Glomerular endothelial cell (primary cell): Measurements from ENCODE around the gene TM9SF1. TPM values are rescaled to one million over a fixed set of nuclear protein-coding genes. Genes with fewer than 3 reads are reported as not detected.

Experiments used
- DNase-seq: peaks from one replicate; pipeline ENCODE4 v3.0.0-alpha.2; 2011; ENCODE audit warnings: low read depth, low spot score; ENCODE audit errors: extremely low read depth
- total RNA-seq: library from RNA; depleted of rRNA; stranded (reverse); fragments of >200 nt; gene quantifications from 2 replicates; pipeline ENCODE4 v1.2.3, GENCODE V29; 2015

The TM9SF1 gene
- total RNA-seq, 1 donor from 2014 or later = 77.2 TPM

DNA sequence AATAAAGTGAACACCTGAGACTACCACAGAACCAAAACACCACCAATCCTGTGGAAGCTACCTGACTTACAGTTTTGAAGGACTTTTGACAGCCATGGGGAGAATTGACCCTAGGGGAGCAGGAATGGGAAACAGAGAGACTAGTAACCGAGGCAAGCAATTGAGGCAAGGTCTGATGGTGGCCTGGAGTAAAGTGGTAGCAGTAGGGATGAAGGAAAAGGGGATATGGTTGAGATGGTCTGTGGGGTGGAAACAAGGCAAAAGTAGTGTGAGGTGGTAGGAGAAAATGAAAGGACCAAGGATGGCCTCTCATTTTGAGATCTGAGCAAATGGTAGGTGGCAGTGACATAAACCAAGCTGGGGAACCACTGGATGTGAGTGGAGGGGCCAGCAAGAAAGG lies 38.4 kb downstream of the TM9SF1 start:
- no peak for DNase-seq

DNA sequence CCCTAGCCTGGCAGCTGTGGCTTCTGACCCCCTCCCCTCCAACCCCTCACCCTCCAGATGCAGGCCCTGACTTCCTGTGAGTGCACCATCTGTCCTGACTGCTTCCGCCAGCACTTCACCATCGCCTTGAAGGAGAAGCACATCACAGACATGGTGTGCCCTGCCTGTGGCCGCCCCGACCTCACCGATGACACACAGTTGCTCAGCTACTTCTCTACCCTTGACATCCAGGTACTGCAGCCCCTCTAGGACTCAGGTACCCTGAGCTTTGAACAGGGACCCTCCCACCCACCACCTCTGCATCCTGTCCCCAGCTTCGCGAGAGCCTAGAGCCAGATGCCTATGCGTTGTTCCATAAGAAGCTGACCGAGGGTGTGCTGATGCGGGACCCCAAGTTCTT lies 40.1 kb downstream of the TM9SF1 start:
- no peak for DNase-seq

DNA sequence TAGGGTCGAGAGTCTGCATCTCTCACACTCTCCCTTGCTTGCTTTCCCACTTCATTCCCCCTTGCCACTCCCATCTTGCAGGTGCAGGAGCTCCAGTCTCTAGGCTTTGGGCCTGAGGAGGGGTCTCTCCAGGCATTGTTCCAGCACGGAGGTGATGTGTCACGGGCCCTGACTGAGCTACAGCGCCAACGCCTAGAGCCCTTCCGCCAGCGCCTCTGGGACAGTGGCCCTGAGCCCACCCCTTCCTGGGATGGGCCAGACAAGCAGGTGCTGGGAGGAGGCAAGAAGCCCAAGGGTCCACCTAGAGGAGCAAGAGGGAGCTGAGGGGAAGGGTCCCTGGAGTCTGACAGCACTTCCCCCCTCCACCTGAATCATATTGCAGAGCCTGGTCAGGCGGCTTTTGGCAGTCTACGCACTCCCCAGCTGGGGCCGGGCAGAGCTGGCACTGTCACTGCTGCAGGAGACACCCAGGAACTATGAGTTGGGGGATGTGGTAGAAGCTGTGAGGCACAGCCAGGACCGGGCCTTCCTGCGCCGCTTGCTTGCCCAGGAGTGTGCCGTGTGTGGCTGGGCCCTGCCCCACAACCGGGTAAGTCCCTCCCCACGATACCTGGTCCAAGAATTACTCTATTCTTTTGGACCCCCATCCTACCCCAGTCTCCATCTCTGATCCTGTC lies 43.7 kb downstream of the TM9SF1 start:
- DNase-seq = no peak

DNA sequence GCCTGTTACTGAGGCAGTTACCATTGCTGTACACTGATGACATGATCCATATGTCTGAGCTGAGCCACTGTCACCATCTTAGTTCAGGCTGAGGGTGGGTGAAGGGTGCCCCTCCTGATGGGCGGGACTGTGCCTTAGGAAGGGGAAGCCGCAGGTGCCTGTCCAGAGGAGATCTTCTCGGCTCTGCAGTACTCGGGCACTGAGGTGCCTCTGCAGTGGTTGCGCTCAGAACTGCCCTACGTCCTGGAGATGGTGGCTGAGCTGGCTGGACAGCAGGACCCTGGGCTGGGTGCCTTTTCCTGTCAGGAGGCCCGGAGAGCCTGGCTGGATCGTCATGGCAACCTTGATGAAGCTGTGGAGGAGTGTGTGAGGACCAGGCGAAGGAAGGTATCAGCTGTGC lies 44.2 kb downstream of the TM9SF1 start:
- DNase-seq = no peak

DNA sequence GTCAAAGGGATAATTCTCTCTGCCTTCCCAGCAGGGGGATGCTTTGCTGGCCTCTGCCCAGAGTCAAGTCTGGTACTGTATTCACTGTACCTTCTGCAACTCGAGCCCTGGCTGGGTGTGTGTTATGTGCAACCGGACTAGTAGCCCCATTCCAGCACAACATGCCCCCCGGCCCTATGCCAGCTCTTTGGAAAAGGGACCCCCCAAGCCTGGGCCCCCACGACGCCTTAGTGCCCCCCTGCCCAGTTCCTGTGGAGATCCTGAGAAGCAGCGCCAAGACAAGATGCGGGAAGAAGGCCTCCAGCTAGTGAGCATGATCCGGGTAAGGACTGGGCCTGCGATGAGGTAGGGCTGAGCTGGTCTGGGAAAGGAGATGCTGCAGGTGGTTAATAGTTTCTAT lies 44.7 kb downstream of the TM9SF1 start:
- no peak for DNase-seq

DNA sequence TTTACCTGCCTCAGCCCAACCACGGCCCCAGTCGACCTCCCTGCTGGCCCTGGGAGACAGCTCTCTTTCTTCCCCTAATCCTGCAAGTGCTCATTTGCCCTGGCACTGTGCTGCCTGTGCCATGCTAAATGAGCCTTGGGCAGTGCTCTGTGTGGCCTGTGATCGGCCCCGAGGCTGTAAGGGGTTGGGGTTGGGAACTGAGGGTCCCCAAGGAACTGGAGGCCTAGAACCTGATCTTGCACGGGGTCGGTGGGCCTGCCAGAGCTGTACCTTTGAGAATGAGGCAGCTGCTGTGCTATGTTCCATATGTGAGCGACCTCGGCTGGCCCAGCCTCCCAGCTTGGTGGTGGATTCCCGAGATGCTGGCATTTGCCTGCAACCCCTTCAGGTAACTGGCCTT lies 45.2 kb downstream of the TM9SF1 start:
- no peak for DNase-seq

DNA sequence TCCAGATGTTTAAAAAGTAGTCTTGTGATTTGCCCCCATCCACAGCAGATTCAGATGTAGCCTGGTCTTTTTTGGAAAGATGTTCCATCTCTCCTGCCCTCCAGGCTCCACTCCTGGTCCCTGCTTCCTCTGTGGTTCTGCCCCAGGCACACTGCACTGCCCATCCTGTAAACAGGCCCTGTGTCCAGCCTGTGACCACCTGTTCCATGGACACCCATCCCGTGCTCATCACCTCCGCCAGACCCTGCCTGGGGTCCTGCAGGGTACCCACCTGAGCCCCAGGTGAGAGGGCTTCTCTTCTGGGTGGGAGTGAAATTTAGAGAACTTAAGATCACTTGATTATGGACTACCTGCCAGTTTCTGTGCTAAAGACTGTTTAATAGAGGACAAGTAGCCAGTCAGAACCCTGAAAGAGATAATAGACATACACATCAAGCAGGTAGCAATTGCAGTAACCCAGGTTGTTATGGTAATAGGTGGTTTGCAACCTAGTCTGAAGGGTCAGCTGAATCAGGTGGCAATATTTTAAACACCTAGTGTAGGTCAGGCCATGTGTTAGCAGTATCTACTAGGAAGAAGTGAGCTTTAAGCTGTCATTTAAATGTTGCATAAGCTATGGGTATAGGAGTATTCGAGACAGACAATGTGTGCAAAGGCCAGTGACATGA lies 45.8 kb downstream of the TM9SF1 start:
- DNase-seq = no peak

DNA sequence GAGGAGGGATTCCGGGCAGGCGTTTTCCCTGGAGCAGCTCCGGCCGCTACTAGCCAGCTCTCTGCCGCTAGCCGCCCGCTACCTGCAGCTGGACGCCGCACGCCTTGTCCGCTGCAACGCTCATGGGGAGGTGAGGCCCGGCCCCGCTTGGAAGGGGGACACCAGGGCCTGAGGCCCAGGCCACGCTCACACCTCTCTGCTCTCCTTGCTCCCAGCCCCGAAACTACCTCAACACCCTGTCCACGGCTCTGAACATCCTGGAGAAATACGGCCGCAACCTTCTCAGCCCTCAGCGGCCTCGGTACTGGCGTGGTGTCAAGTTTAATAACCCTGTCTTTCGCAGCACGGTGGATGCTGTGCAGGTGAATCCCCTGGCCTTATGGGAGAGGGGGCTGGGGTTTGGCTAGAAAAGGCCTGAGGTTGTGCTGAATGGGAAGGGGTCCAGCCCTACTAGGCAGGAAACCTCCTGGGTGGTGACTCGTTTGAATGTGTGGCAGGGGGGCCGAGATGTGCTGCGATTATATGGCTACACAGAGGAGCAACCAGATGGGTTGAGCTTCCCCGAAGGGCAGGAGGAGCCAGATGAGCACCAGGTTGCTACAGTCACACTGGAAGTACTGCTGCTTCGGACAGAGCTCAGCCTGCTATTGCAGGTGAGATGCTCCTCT lies 47.3 kb downstream of the TM9SF1 start:
- no peak for DNase-seq

DNA sequence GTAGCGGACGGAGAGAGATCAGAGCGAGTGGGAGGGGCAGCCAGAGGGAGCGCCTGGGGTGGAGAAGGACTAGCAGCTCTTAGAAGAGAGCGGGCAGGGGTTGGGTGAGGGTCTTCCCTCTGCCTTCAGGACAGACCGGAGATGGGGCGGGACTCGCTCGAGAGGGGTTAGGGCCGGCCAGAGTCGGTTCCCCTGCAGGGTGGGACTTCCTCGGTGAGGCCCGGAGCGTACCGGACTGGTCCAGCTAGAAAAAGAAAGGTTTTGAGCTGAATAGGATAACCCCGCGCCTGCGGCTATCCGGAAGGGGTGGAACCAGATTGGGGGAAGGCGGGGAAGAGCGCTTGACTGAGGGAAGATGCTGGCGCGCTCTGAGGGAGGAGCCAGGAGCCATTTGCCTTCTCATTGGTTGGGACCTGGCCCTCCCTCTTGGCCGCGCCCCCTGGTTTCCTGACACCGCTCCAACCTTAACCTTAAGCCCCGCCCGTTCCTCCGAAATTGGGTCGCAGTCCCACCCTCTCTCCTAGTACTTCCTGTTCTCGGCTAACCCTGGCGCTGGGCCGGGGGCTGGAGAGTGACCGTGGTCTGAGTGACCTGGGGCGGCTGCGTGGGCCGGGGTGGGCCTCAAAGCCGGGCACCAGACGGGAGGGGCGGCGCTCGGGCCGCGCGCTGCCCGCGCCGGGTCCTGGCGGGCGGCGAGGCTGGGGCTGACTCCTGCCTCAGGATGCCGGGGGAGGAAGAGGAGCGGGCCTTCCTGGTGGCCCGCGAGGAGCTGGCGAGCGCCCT lies 48.1 kb downstream of the TM9SF1 start, which contains the start of gene RNF31:
Gene RNF31 (plus strand): TSS at position 521 of the 783 bp plus-strand sequence. CDS start 201 bp downstream, at position 722.
- peak; percentile 71 for DNase-seq

DNA sequence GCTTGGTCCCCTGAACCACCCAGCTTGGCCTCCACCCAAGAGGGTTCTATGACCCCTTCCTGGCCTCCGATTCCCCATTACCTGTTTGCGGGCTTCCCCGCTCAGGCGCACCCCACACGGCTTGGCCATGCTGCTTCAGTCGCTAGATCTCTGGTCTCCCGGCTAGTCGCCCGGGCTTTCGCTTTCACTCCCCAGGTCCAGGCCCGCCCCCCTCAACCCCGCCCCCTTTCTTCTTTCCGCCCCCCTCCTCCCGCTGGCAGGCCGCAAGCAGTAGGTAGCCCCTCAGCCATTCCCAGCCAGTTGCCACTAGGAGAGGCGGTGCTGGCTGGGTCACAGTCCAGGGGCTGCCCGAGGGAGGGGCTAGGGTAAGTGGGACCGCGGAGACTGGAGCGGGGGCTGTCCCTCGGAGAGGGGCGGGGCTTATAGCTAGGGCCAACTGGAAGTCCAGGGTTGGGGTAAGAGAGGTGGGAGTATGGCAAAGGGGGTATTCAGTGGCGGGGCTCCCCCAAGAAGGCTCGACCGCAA lies 48.7 kb downstream of the TM9SF1 start, which contains the start of gene PSME2:
Gene PSME2 (minus strand): TSS at position 158 of the 525 bp plus-strand sequence. CDS start 29 bp downstream, at position 129.
- peak; percentile 65 for DNase-seq

DNA sequence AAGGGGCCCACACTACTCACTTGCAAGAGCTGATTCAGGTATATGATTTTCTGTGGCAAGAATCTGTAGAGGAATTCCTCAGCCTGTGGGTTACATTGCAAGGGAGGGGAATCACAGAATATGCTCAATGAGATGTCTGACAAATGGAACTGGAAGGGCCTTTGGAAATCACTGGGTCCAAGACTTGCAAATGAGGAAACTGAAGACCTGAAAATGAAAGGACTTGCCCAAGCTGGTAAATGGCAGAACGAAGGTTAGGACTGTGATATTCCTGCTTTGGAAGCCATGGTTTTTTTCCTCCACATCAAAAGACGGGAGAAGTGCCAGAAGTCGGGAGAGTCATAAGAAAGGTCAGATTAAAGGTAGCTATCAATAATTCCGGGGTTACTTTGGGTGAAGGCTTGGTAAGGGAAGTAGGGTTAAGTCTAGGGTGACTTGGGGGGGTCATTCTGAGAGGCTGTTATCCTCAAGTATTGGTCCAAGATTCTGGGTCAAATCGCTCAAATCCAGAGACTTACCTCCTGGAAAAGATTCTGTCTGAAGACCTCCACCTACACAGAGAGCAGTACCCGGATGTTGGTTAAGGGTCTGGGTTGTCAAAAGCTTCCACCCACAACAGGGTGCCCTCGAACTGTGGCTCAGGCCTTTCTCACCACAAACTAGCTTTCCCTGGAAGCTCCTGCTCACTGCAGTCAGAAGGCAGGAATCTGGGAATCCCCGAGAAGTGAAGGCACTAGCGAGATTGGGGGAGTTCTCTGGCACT lies 49.4 kb downstream of the TM9SF1 start:
- DNase-seq = peak; percentile 16

DNA sequence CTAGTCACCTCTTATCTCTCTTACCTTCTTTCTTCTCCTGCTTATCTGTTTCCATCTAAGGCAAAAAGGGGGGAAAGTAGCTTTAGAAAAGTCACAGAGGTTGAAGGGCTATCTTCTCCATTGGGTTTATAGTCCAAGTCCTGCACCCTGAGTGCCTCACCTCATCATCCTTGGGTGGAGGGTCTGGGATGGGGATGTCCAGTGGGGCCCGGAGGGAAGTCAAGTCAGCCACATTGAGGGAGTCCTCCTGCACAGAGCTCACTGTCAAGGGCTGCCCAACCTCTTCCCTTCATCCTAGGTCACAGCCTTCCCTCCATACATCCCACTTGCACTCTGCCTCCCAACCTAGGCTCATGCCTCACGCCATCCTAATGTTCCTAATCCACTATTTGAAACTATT lies 50.0 kb downstream of the TM9SF1 start:
- DNase-seq = no peak

DNA sequence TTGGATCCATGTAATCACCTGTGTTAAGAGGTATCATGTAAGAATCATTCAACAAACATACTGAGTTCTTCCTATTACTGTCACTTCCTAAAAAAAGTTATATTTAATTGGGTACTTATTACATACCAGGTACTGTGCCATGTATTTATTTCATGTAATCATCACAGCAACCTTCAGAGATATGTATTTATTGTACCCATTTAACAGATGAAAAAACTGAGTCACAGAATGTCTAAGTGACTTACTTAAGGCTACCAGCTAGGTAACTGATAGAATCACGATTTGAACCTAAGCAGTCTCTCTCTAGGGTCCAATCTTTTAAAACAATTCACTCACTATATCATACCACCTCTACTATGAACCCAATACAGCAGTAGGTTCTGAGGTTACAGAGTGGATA lies 50.8 kb downstream of the TM9SF1 start:
- DNase-seq = no peak

DNA sequence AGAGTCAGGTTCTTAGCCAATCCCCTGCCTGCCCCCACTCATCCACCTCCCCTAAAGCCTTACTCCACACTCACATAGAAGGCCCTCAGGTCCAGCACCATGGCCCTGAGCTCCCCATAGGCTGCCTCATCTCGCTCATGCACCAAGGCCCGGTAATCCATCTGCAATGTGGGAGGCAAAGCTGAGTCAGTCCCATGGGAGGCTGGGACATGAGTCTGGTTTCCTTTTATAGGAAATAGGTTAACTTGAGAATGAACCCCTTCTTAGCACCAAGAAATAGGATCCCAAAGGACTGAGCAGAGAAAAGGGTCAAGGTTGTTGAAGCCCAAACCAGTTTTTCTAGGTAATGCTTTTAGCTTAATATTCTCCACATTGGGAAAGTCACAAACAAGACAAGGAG lies 51.7 kb downstream of the TM9SF1 start:
- no peak for DNase-seq

DNA sequence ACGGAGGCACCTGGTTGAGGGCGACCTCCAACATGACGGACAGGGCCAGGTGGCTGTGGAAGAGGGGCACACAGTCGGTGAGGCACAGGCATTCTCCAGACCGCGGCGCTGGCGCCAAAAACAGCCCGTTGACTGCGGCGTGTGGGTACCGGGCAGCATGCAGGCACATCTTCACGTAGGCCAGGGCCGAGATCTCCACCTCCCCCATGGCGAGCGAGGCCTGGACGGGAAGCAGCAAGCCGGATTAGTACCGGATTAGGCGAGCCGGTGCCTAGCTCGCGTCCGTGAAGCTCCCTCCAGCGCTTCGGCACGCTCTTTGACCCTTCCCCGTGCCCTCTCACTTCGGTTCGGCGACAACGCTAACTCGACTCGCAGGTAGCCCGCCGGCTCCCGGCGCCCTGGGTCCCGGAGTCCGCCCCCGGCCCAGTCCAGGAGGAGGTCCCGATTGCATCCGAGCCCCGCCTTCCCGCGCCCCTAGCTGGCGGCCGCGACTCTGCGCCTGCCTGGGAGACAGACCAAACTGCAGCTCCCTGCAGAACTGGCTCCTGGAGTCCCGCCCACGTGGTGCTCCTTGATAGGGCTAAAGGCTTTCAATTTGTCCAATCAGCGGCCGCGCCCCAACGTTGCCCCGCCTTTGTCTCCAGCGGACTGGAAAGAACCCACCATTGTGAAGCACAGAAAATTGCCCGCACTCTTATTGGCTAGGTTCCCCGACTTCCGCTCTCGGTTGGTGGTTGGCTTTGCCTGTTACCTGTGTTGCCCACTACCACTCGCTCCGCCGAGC lies 54.0 kb downstream of the TM9SF1 start, which contains the start of gene EMC9:
Gene EMC9 (minus strand): TSS at position 495 of the 784 bp plus-strand sequence. CDS start 287 bp downstream, at position 208.
- peak; percentile 90 for DNase-seq

DNA sequence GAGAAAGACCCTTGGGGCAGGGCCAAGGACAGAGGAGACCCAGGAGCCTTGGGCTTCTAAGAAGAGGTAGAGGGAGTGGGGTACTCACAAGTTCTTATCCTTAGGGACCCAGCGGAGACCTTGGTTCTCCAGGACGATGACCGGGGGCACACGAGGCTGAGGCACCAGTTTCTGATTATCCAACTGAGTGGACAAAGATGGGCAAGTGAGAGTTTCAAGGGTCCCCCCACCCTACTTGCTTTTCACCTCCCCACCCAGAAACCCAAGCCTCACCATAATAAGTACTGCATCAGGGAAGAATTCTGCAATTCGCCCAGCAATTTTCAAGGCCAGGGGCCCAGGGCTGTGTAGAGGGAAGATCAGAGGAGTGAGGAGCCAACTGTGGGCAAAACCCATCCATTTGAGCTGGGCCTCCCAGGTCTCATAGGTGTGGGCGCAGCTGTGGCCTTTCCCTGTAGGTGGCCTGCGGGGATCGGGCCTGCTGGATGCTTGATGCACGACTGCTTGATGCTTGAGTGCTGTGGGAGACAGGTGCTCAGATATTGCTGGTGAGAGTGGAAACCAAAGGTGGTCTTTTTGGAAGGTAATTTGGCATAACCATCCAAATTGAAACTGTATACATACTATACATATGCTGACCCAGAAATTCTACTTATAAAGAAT lies 55.8 kb downstream of the TM9SF1 start:
- no peak for DNase-seq
